AG04450 (cell line): ENCODE measurements around the gene ITFG1. TPM values are rescaled to one million over a fixed set of nuclear protein-coding genes. Genes with fewer than 3 reads are reported as not detected.
A peak's percentile ranks its signal among the peaks of the same experiment; 100 is the strongest.

Source experiments
- CTCF ChIA-PET: fragments of 300-600, 350-600 bp; formaldehyde crosslinking; extraction: SDS; loops from one replicate; lab custom pipeline; 2022; ENCODE audit warnings: antibody characterized with exemption, inconsistent platforms; lab: Charles Lee
- POLR2A ChIA-PET: fragments of 350-600 bp; formaldehyde crosslinking; extraction: SDS; loops from one replicate; lab custom pipeline; 2021; ENCODE audit warnings: antibody characterized with exemption, inconsistent platforms; lab: Yijun Ruan, JAX
- DNase-seq: peaks from one replicate; pipeline ENCODE4 v3.0.0-alpha.2; 2011; ENCODE audit warnings: low read depth, low spot score
- H3K27ac ChIP-seq: one replicate; pipeline ENCODE4 v1.5.1; 2012; ENCODE audit warnings: low read depth, low read length, control low read depth
- H3K27me3 ChIP-seq: one replicate; pipeline ENCODE4 v1.6.0; 2012; ENCODE audit warnings: low read length; ENCODE audit not compliant: control insufficient read depth, insufficient read depth
- H3K4me3 ChIP-seq: 2 replicates; pipeline ENCODE4 v1.5.1; 2011; ENCODE audit warnings: mild to moderate bottlenecking, low read depth, low read length, control low read depth
- H3K9me3 ChIP-seq: 2 replicates; pipeline ENCODE4 v1.5.1; 2012; ENCODE audit warnings: low read length; ENCODE audit not compliant: control insufficient read depth, insufficient read depth
- polyA plus RNA-seq: library from polyadenylated mRNA; depleted of rRNA; stranded (reverse); fragments of >200 nt; gene quantifications from 2 replicates; pipeline ENCODE4 v1.2.3, GENCODE V29; 2011; rRNA removed
- small RNA-seq: library from RNA; depleted of rRNA; stranded (forward); fragments of <200 nt; gene quantifications from one replicate; pipeline ENCODE3, GENCODE V24; 2012; ENCODE audit warnings: low read depth; ENCODE audit not compliant: insufficient read length
- TF ChIP-seq, protein P1 (sequence below): IDR thresholded peaks from 2 replicates; pipeline ENCODE4 v1.5.1; 2011; ENCODE audit warnings: low read depth, low read length, control low read depth, inconsistent platforms

Gene ITFG1
- polyA plus RNA-seq, 1 experiment = 125 TPM

DNA sequence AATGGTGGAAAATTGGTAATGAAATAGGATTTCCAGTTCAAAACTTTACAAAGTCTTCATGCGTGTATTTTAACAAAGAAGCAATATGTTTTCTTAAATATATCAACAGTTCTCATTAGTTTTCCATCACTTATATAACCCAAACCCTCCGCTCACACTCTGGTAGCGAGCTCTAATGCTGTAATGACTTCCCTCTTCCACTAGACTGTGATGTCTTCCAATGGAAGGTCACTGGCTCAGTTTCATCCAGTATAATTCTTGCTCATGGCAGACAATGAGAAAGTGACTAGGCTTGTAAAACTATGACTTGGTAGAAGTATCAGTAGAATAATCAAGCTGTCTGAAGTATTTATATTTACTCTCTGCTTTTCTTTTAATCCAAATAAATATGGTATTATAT lies 349.9 kb downstream of the ITFG1 start:
- POLR2A ChIA-PET = no interaction called here
- CTCF ChIA-PET = interaction anchor here (0.6 to 2.1 kb wide), 5 partner anchors 31 to 1054 kb away, joined by 3 to 6 read pairs (median 3); no protein-coding TSS in a partner anchor
- H3K4me3 ChIP-seq = no peak overlapping the region
- no peaks in the 10 kb centered on the region for H3K9me3 ChIP-seq
- DNase-seq = no peak
- TF ChIP-seq, protein P1, sequence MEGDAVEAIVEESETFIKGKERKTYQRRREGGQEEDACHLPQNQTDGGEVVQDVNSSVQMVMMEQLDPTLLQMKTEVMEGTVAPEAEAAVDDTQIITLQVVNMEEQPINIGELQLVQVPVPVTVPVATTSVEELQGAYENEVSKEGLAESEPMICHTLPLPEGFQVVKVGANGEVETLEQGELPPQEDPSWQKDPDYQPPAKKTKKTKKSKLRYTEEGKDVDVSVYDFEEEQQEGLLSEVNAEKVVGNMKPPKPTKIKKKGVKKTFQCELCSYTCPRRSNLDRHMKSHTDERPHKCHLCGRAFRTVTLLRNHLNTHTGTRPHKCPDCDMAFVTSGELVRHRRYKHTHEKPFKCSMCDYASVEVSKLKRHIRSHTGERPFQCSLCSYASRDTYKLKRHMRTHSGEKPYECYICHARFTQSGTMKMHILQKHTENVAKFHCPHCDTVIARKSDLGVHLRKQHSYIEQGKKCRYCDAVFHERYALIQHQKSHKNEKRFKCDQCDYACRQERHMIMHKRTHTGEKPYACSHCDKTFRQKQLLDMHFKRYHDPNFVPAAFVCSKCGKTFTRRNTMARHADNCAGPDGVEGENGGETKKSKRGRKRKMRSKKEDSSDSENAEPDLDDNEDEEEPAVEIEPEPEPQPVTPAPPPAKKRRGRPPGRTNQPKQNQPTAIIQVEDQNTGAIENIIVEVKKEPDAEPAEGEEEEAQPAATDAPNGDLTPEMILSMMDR = 0 out of 2 replicates have a peak, but pooled peaks have one; percentile 7
- no peak overlapping the region for H3K27ac ChIP-seq
- no peaks in the 10 kb centered on the region for H3K27me3 ChIP-seq

DNA sequence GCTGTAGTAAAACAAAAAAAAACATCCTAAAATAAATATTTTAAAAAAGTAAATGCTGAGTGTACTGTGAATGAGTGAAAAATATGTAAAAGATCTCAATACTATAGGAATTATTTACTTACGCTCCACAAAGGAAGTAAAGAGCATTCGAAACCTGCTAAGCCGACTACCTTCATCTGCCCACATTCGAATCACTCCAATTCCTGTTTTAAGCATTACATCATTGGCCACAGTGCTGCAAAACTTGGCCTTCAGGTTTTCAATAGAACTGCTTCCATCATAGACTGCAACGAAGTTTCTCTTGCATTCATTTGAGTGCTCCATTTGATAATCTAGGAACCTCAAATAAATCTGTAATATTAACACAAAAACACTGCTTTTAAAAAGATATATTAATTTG lies 351.5 kb downstream of the ITFG1 start:
- H3K27me3 ChIP-seq = no peaks in the 10 kb centered on the region
- no peak overlapping the region for H3K4me3 ChIP-seq
- DNase-seq = no peak
- no peaks in the 10 kb centered on the region for H3K9me3 ChIP-seq
- H3K27ac ChIP-seq = no peak overlapping the region
- TF ChIP-seq, protein P1 = no peak
- POLR2A ChIA-PET = no interaction called here
- CTCF ChIA-PET = interaction anchor here (1.8 to 2.1 kb wide), 2 partner anchors 32 to 72 kb away, joined by 6 to 10 read pairs; no protein-coding TSS in a partner anchor

Small RNA genes lying within 50 kb of the gene (small RNA-seq; reads per million reads assigned to genes)
- gene RF00019 (not detected), gene RNA5SP425 (not detected)

Other genes with a start within 250 kb of the ITFG1 start
- 68.3 and 78.7 TPM in 2 replicates for gene PHKB, start 268 bp upstream of the ITFG1 start, polyA plus RNA-seq